WERI-Rb-1 (cell line): ENCODE data around the gene KRTAP10-5.

Source experiments
- DNase-seq: peaks from one replicate; pipeline ENCODE4 v3.0.0-alpha.2; 2020
- H3K27ac ChIP-seq: fragments of 250-450 bp; sonication (Bioruptor Pico); 2 replicates; pipeline ENCODE4 v1.5.1; 2020; ENCODE audit warnings: mild to moderate bottlenecking, moderate library complexity
- H3K27me3 ChIP-seq: fragments of 250-450 bp; sonication (Bioruptor Pico); 2 replicates; pipeline ENCODE4 v1.5.1; 2021; ENCODE audit warnings: mild to moderate bottlenecking, low read depth, moderate library complexity; ENCODE audit not compliant: insufficient read depth, severe bottlenecking
- H3K36me3 ChIP-seq: fragments of 250-450 bp; sonication (Bioruptor Pico); 2 replicates; pipeline ENCODE4 v1.5.1; 2020; ENCODE audit warnings: mild to moderate bottlenecking, moderate library complexity
- H3K4me3 ChIP-seq: 2 replicates; pipeline ENCODE4 v1.5.1; 2011; ENCODE audit warnings: low read depth, mild to moderate bottlenecking, control low read depth, low read length
- H3K9me3 ChIP-seq: fragments of 250-450 bp; sonication (Bioruptor Pico); 2 replicates; pipeline ENCODE4 v1.5.1; 2021; ENCODE audit warnings: mild to moderate bottlenecking, moderate library complexity; ENCODE audit not compliant: severe bottlenecking
- CTCF ChIP-seq: IDR thresholded peaks from 2 replicates; pipeline ENCODE4 v1.5.1; 2011; ENCODE audit warnings: low read depth, mild to moderate bottlenecking, control low read depth, inconsistent platforms, low read length

Gene KRTAP10-5

GRCh38 chr21:44531606-44532564, 48.5 kb downstream of the KRTAP10-5 start:
- Histone ChIP-seq H3K27me3 (no peaks in the 10 kb centered on the region), H3K27ac (no peak overlapping the region), H3K36me3 (no peaks in the 10 kb centered on the region), H3K9me3 (no peaks in the 10 kb centered on the region), H3K4me3 (no peak overlapping the region)
- DNase-seq: peak; percentile 5
- TF ChIP-seq CTCF: no peak

DNA sequence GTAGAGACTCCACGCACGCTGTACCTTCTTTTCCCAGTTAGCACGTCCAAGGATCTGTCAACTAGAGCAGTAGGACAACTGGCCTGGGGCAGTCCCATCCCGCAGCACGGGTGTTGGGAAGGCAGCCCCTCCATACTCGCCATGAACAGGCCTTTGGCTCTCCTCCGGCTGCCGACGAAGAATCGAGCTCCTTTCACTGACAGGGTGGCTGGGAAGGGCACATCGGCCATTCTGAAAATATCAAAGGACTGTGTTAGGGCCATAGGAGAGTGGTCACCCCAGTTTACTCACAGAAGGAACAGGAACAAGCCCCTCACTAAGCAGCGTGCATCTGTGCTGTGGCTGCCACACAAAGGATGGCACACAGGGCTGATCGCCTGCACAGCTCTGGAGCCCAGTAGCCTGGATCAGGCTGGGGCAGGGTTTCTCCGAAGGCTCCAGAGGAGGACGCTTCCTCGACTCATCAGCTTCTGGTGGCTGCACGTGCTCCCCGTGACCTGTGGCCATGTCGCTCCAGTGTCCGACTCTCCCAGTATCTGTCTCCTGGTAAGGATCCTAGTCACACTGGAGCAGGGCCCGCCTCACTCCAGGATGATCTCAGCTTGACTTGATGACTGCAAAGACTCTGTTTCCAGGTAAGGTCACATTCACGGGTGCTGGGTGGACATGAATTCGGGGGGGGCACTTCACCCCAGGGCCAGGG, 49.4 kb downstream of the KRTAP10-5 start:
- no peak for TF ChIP-seq CTCF
- H3K27me3 ChIP-seq: no peaks in the 10 kb centered on the region
- H3K9me3 ChIP-seq: no peaks in the 10 kb centered on the region

GRCh38 chr21:44530221-44530902, 50.0 kb downstream of the KRTAP10-5 start:
- TF ChIP-seq CTCF: no peak
- DNase-seq: peak; percentile 5
- H3K27me3 ChIP-seq: no peaks in the 10 kb centered on the region
- no peaks in the 10 kb centered on the region for H3K9me3 ChIP-seq
- no peak overlapping the region for H3K4me3 ChIP-seq
- H3K27ac ChIP-seq: no peak overlapping the region
- no peaks in the 10 kb centered on the region for H3K36me3 ChIP-seq

More for the DNA sequence above, 49.4 kb downstream of the KRTAP10-5 start:
- peak; percentile 6 for DNase-seq
- no peaks in the 10 kb centered on the region for H3K36me3 ChIP-seq
- H3K4me3 ChIP-seq: no peak overlapping the region
- H3K27ac ChIP-seq: no peak overlapping the region

GRCh38 chr21:44529503-44530125, 50.8 kb downstream of the KRTAP10-5 start:
- Histone ChIP-seq H3K36me3 (no peaks in the 10 kb centered on the region), H3K27me3 (no peaks in the 10 kb centered on the region), H3K9me3 (peaks cover 7% of the 10 kb centered on the region), H3K27ac (no peak overlapping the region), H3K4me3 (no peak overlapping the region)
- no peak for TF ChIP-seq CTCF
- DNase-seq: peak; percentile 5
